ENCODE data around the gene RRP9.

DNA sequence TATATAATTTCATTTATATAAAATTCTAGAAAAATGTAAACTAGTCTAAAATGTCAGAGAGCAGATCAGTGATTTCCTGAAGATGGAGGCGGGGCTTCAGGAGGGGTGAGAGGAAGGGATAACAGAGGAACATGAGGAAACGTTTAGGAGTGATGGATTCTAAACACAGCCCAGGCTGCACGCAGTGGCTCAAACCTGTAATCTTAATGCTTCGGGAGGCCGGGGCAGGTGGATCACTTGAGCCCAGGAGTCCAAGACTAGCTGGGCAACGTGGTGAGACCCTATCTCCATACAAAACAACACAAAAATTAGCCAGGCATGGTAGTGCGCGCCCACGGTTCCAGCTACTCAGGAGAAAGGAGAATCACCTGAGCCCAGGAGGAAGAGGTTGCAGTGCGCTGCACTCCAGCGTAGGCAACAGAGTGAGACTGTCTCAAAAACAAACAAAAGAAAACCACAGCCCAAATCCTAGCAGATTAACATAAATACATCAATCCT lies 20.6 kb downstream of the RRP9 start:
- TF ChIP-seq, protein P1, sequence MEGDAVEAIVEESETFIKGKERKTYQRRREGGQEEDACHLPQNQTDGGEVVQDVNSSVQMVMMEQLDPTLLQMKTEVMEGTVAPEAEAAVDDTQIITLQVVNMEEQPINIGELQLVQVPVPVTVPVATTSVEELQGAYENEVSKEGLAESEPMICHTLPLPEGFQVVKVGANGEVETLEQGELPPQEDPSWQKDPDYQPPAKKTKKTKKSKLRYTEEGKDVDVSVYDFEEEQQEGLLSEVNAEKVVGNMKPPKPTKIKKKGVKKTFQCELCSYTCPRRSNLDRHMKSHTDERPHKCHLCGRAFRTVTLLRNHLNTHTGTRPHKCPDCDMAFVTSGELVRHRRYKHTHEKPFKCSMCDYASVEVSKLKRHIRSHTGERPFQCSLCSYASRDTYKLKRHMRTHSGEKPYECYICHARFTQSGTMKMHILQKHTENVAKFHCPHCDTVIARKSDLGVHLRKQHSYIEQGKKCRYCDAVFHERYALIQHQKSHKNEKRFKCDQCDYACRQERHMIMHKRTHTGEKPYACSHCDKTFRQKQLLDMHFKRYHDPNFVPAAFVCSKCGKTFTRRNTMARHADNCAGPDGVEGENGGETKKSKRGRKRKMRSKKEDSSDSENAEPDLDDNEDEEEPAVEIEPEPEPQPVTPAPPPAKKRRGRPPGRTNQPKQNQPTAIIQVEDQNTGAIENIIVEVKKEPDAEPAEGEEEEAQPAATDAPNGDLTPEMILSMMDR (IDR thresholded peaks at IDR 0.05) = no peak
- TF ChIP-seq EP300 (IDR thresholded peaks at IDR 0.05; ENCODE audit: low read depth) (no peak), POLR2AphosphoS5 (IDR thresholded peaks at IDR 0.05) (no peak)
